GM10266 (cell line): ENCODE data around the gene CUX1.
A peak's percentile ranks its signal among the peaks of the same experiment; 100 is the strongest.

ENCODE experiments used
- DNase-seq: peaks from one replicate; pipeline ENCODE4 v3.0.0; 2012; ENCODE audit errors: extremely low spot score
- CTCF ChIP-seq: IDR thresholded peaks from 2 replicates; pipeline ENCODE4 v1.5.1; 2012; ENCODE audit warnings: mild to moderate bottlenecking, low read depth; ENCODE audit not compliant: control insufficient read depth, insufficient read depth; ENCODE audit errors: missing control alignments

CUX1 gene

GRCh38 chr7:101854084-101854865 is 36.8 kb downstream of the CUX1 start:
- DNase-seq, result no peak
- no peak for TF ChIP-seq CTCF

GRCh38 chr7:101856473-101857357 is 39.3 kb downstream of the CUX1 start:
- TF ChIP-seq CTCF, result peak; percentile 25
- DNase-seq, result peak; percentile 80

GRCh38 chr7:101857358-101857811 is 40.0 kb downstream of the CUX1 start:
- DNase-seq, result peak; percentile 44
- no peak for TF ChIP-seq CTCF

- no peak for DNase-seq
- TF ChIP-seq CTCF, result no peak
Observed at GRCh38 chr7:101858437-101859385, 41.3 kb downstream of the CUX1 start.

- TF ChIP-seq CTCF, result no peak
- DNase-seq, result no peak
Observed at GRCh38 chr7:101859411-101860106, 42.1 kb downstream of the CUX1 start.

- DNase-seq, result no peak
- no peak for TF ChIP-seq CTCF
Observed at GRCh38 chr7:101860316-101861217, 43.1 kb downstream of the CUX1 start.
